Gastrocnemius medialis (tissue), 4 donors: ENCODE measurements around the gene MPP2. TPM values are rescaled to one million over a fixed set of nuclear protein-coding genes. Genes with fewer than 3 reads are reported as not detected.
"Not testable (repeated sequence)": the region's sequence is repeated elsewhere in the genome, so short reads cannot be mapped to it uniquely, and the experiment has no call there.

Experiments
- ATAC-seq, 2 donors: fragments of 150-250 bp; one replicate each; pipeline ENCODE4 v1.9.1; 2016
- DNase-seq, 2 donors: peaks; one replicate each; pipeline ENCODE4 v3.0.0-alpha.2; 2019
- H3K27ac ChIP-seq, 4 donors: fragments of 200-600 bp; sonication (generic); 1 replicate in 1 of 4; 2 replicates in 3 of 4; pipeline ENCODE4 v1.5.1; 2016 to 2018; ENCODE audit warnings: mild to moderate bottlenecking in 2 of 4, moderate library complexity in 1 of 4
- H3K27me3 ChIP-seq, 3 donors: fragments of 200-600 bp; sonication (generic) in 2 of 3; 1 replicate in 1 of 3; 2 replicates in 2 of 3; pipeline versions ENCODE4 v1.5.1 to v1.6.0; 2016 to 2019; ENCODE audit warnings: mild to moderate bottlenecking in 1 of 3, moderate library complexity in 1 of 3
- H3K36me3 ChIP-seq, 2 donors: fragments of 200-600 bp; sonication (generic) in 1 of 2; one replicate each; pipeline ENCODE4 v1.5.1; 2017 to 2018
- H3K4me1 ChIP-seq, 2 donors: fragments of 200-600 bp; sonication (generic) in 1 of 2; one replicate each; pipeline ENCODE4 v1.5.1; 2016 to 2017; ENCODE audit warnings: mild to moderate bottlenecking in 2 of 2
- H3K4me3 ChIP-seq, 4 donors: fragments of 200-600 bp; sonication (generic) in 3 of 4; 1 replicate in 1 of 4; 2 replicates in 3 of 4; pipeline ENCODE4 v1.5.1; 2016 to 2019; ENCODE audit warnings: mild to moderate bottlenecking in 2 of 4
- H3K9me3 ChIP-seq, 3 donors: fragments of 200-600 bp; sonication (generic) in 2 of 3; 1 replicate in 1 of 3; 2 replicates in 2 of 3; pipeline ENCODE4 v1.5.1; 2016 to 2019
- CTCF ChIP-seq, 5 experiments: fragments of 450-650 bp in 3 of 5; fragments of 200-600 bp in 2 of 5; sonication (generic) in 2 of 5; IDR thresholded peaks in 4 of 5; conservative IDR thresholded peaks in 1 of 5; 1 replicate in 4 of 5; 2 replicates in 1 of 5; pipeline ENCODE4 v1.5.1; 2016 to 2019; ENCODE audit warnings: antibody characterized with exemption in 5 of 5, mild to moderate bottlenecking in 3 of 5, moderate library complexity in 3 of 5
- POLR2A ChIP-seq, 2 donors: fragments of 450-650 bp; IDR thresholded peaks; one replicate each; pipeline ENCODE4 v1.6.1; 2017; ENCODE audit warnings: antibody characterized with exemption in 2 of 2, mild to moderate bottlenecking in 2 of 2, moderate library complexity in 2 of 2
- in situ Hi-C, 4 donors: fragments of 200-750 bp; cut with MboI; loops; one replicate each; pipeline versions ENCODE4 v1.15.0 to v1.8.0; 2017; ENCODE audit warnings: low sequenced_read_pairs in 4 of 4
- intact Hi-C: fragments of 100-400 bp; cut with DNase I; formaldehyde crosslinking; loops from one replicate; pipeline ENCODE4 v1.15.1; 2023; ENCODE audit warnings: low total_unique reads
- total RNA-seq, 4 donors: library from RNA; depleted of rRNA; stranded (reverse); fragments of >200 nt; gene quantifications; one replicate each; pipeline versions ENCODE4 v1.1.0 to v1.2.3, GENCODE V29; 2016

The MPP2 gene
- total RNA-seq, 4 donors from 2014 or later: 0.39 to 3.2 (median 2.0) TPM; not detected in 1

- in situ Hi-C loops: loop anchor here in 3 of 4 donors (10.0 kb wide), 3 partner anchors 50 to 100 kb away; no protein-coding TSS in a partner anchor
- no peak overlapping the region for H3K27ac ChIP-seq
- DNase-seq: no peak
- no peaks in the 10 kb centered on the region for H3K4me1 ChIP-seq
- no peak for TF ChIP-seq CTCF (IDR thresholded peaks at IDR 0.05 in 4 of 5, conservative IDR thresholded peaks at IDR 0.05 in 1 of 5)
- TF ChIP-seq POLR2A (IDR thresholded peaks at IDR 0.05): no peak
- no peaks in the 10 kb centered on the region for H3K9me3 ChIP-seq
- H3K27me3 ChIP-seq: peaks cover 0 to 8% (median 0%) of the 10 kb centered on the region in 3 donors
- no peaks in the 10 kb centered on the region for H3K36me3 ChIP-seq
- H3K4me3 ChIP-seq: no peak overlapping the region
- ATAC-seq: no peak
- intact Hi-C loops: no loop called here
Observed at GRCh38 chr17:43945074-43945829, 37.9 kb upstream of the MPP2 start.

- no peaks in the 10 kb centered on the region for H3K9me3 ChIP-seq
- no peak within 1 kb of the TSS for H3K4me3 ChIP-seq
- no peak for DNase-seq
- H3K27ac ChIP-seq: no peak within 1 kb of the TSS
- no peak for ATAC-seq
- intact Hi-C loops: no loop called here
- peaks cover 0 to 7% of the 10 kb centered on the region in 2 donors for H3K4me1 ChIP-seq
- H3K36me3 ChIP-seq: no peaks in the 10 kb centered on the region
- peaks cover 10 to 13% (median 13%) of the 10 kb centered on the region in 3 donors for H3K27me3 ChIP-seq
- in situ Hi-C loops: loop anchor here (5.0 to 10.0 kb wide), 5 partner anchors 50 to 103 kb away; no protein-coding TSS in a partner anchor
- TF ChIP-seq POLR2A (IDR thresholded peaks at IDR 0.05): no peak
- TF ChIP-seq CTCF (IDR thresholded peaks at IDR 0.05 in 4 of 5, conservative IDR thresholded peaks at IDR 0.05 in 1 of 5): no peak
Observed at GRCh38 chr17:43942051-43942685, 34.8 kb upstream of the MPP2 start, which contains the start of gene PPY. TSS of gene PPY (minus strand) at chr17:43942476. CDS start at chr17:43941654, 822 bp downstream.

DNA sequence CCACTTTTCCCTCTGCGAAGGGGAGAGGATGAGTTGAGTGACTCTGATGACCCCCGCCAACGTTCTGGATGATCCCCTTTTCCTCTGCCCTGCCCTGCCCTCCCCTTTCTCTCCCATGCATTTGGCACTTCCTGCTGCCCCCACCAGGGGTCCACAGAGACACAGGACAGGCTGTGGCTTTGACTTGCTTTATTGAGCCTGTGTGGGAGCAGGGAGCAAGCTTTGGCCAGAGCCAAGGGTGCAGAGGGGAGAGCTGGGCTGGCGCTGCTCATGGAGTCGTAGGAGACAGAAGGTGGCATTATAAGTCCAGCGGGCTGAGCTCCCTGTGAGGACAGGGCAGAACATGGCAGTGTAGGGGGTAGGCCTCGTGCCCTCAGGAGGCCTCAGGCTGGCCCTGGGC is 33.3 kb upstream of the MPP2 start:
- intact Hi-C loops: no loop called here
- no peak for TF ChIP-seq CTCF (IDR thresholded peaks at IDR 0.05 in 4 of 5, conservative IDR thresholded peaks at IDR 0.05 in 1 of 5)
- TF ChIP-seq POLR2A (IDR thresholded peaks at IDR 0.05): no peak
- H3K36me3 ChIP-seq: no peaks in the 10 kb centered on the region
- no peak overlapping the region for H3K27ac ChIP-seq
- in situ Hi-C loops: loop anchor here (5.0 to 10.0 kb wide), 5 partner anchors 52 to 104 kb away; no protein-coding TSS in a partner anchor
- peaks cover 0 to 7% of the 10 kb centered on the region in 2 donors for H3K4me1 ChIP-seq
- DNase-seq (no peak), ATAC-seq (no peak)
- no peaks in the 10 kb centered on the region for H3K9me3 ChIP-seq
- peaks cover 10 to 13% (median 13%) of the 10 kb centered on the region in 3 donors for H3K27me3 ChIP-seq
- H3K4me3 ChIP-seq: no peak overlapping the region

DNA sequence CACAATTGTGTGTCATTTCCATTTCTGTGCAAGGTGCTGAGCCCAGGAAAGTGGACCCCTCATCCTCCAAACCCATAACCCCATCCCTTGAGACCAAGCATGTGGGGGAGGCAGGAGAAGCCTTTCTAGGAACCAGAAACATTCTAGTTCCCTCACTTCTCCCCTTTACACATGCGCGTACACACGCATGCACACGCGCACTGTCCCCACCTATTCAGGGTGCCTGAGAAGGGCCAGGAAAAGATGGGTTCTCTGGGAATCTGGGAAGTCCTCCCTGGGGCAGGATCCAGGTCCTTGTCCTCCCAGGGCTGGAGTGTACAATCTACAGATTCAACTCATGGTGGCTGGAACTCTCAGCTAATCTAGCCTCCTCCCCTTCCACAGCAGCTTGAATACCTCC is 32.5 kb upstream of the MPP2 start:
- DNase-seq (no peak), ATAC-seq (no peak)
- H3K4me3 ChIP-seq: no peak overlapping the region
- H3K27me3 ChIP-seq: peaks cover 10 to 13% (median 13%) of the 10 kb centered on the region in 3 donors
- no peaks in the 10 kb centered on the region for H3K9me3 ChIP-seq
- intact Hi-C loops (no loop called here), in situ Hi-C loops (loop anchor here (5.0 to 10.0 kb wide), 5 partner anchors 52 to 105 kb away; no protein-coding TSS in a partner anchor)
- peaks cover 0 to 7% of the 10 kb centered on the region in 2 donors for H3K4me1 ChIP-seq
- H3K27ac ChIP-seq: no peak overlapping the region
- TF ChIP-seq CTCF (IDR thresholded peaks at IDR 0.05 in 4 of 5, conservative IDR thresholded peaks at IDR 0.05 in 1 of 5) (no peak), POLR2A (IDR thresholded peaks at IDR 0.05) (no peak)
- no peaks in the 10 kb centered on the region for H3K36me3 ChIP-seq

- H3K27ac ChIP-seq, H3K36me3 ChIP-seq, in situ Hi-C loops, intact Hi-C loops, H3K9me3 ChIP-seq, DNase-seq, ATAC-seq, H3K4me3 ChIP-seq, H3K4me1 ChIP-seq: not testable (repeated sequence)
- peaks cover 10 to 13% (median 13%) of the 10 kb centered on the region in 3 donors for H3K27me3 ChIP-seq
Observed at GRCh38 chr17:43939452-43939851, 32.1 kb upstream of the MPP2 start.
